HG02763 (cell line): ENCODE results near the gene MYO18B.
"Not testable (repeated sequence)": the region's sequence is repeated elsewhere in the genome, so short reads cannot be mapped to it uniquely, and the experiment has no call there.

Source experiments
- ATAC-seq: cut with Tn5 transposase; IDR thresholded peaks from one replicate; pipeline ENCODE4 v1.9.1; 2021; ENCODE audit warnings: mild to moderate bottlenecking, moderate library complexity; ENCODE audit not compliant: unreplicated experiment

MYO18B gene, protein sequence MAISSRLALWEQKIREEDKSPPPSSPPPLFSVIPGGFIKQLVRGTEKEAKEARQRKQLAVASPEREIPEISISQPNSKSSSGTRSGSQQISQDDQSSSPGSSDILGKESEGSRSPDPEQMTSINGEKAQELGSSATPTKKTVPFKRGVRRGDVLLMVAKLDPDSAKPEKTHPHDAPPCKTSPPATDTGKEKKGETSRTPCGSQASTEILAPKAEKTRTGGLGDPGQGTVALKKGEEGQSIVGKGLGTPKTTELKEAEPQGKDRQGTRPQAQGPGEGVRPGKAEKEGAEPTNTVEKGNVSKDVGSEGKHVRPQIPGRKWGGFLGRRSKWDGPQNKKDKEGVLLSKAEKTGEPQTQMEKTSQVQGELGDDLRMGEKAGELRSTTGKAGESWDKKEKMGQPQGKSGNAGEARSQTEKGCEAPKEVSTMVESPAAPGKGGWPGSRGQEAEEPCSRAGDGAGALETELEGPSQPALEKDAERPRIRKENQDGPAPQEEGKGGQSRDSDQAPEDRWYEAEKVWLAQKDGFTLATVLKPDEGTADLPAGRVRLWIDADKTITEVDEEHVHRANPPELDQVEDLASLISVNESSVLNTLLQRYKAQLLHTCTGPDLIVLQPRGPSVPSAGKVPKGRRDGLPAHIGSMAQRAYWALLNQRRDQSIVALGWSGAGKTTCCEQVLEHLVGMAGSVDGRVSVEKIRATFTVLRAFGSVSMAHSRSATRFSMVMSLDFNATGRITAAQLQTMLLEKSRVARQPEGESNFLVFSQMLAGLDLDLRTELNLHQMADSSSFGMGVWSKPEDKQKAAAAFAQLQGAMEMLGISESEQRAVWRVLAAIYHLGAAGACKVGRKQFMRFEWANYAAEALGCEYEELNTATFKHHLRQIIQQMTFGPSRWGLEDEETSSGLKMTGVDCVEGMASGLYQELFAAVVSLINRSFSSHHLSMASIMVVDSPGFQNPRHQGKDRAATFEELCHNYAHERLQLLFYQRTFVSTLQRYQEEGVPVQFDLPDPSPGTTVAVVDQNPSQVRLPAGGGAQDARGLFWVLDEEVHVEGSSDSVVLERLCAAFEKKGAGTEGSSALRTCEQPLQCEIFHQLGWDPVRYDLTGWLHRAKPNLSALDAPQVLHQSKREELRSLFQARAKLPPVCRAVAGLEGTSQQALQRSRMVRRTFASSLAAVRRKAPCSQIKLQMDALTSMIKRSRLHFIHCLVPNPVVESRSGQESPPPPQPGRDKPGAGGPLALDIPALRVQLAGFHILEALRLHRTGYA (N-terminal part only)

DNA sequence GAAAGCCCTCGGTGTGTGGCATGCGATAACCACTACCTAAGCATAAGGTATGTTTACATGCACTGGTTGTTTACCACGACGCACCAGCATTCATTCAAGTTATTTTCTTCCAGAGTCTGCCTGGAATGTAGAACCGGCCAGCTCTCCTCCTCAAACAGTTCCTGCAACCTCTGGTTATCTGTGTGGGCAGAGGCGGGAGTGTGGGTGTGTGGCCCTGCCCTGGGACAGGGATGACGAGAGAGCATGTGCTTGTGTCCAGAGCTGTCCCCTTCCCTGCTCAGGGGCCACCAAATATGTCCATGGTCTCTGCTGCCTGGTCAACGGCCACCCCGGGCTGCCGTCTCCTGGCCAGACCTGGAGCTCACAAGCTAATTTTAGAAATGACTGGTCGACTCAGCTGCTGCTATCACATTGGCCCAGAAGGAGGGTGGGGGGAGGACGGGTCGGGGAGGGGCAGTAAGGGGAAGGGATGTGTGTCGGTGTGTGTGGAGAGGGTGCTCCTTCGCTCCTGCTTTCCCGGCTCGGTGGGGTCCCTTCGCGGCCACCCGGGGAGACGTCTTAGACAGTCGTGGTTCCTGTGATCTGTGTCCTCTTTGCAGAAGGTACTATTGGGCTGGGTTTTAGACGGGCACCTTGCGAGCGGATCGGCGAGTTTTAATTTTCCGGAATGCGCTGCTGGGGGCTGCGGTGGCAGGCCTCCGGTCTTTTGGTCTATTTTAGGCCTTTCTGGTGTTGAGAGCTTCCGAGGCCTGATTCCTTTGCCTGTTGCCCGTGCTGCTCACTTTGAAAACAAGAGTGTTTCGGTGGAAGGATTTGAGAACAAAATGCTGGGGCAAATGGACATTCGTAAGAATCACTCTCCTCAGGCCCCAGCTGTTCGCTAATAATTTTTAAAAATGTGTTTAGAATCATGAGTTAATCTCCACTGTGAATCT is at the start of gene MYO18B:
MYO18B (plus strand) TSS at position 497 of the 935 bp plus-strand sequence. CDS start 18,905 bp downstream, outside the sequence.
- ATAC-seq = no peak

- ATAC-seq = no peak
Observed at GRCh38 chr22:25692397-25693267, 49.4 kb upstream of the MYO18B start.

DNA sequence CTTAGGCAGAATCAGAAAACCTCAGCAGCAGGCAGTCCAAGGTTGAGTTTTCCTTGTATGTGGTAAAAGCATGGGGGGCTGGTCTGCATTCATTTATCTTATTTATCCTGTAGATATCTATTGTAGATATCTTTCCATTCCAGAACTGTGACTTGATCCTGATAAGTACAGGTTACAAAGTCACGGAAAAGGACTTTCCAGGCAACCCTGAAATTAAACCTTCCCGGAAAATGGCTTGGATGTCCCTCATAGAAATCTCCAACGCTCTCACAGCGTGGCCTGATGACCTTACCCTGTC is 48.8 kb upstream of the MYO18B start:
- ATAC-seq = no peak

DNA sequence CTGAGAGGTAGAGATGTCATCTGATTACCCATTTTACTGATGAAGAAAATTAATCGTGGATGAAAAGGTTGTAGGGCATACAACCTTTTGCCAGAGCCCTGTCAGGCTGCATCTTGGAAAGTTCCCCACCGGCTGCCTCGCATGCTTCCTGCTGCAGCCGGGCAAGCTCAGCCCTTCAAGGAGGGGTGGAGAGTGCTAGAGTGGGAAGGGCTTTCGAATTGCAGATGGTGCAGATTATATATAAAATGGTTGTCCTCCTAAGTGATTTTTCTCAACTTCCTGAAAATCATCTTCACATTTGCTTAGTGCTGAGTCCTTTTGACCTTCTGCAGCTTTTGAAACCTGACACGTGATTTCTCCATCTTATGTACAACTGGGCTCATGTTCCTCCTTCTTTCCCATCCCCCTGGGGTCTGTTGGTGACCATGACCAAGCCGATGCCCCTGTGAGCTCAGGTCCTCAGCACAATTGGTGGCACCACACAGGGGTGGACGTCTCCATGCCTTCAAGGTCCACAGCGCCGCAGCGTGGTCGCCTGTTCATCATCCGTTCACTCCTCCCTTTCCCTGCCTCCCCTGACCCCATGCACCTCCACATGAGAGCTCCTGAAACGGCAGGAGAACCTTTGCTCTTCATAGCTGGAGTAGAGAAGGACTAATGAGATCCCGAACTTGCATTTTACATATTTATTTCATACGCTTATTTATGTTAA is 47.6 kb upstream of the MYO18B start:
- no peak for ATAC-seq

GRCh38 chr22:25695146-25695545 is 46.8 kb upstream of the MYO18B start:
- ATAC-seq = no peak

DNA sequence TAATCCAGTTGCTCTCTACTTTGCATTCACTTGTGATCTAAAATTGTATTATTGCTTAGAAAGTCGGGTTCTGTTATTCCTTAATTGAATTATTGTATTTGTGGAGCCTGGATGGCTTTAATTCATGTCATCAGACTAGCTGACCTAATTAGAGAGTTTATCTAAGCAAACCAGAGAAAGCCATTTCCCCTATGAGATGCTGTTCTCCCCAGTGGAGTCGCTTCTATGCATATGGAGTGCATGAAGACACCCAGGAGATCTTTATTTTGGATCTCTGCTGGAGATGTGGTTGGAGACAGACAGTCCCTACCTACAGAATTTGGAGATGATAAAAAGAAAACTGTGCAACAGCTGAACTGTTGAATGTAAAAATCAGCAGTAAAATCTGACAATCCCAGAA is 45.2 kb upstream of the MYO18B start:
- ATAC-seq = no peak

- ATAC-seq = no peak
Observed at GRCh38 chr22:25697181-25697664, 44.8 kb upstream of the MYO18B start.

DNA sequence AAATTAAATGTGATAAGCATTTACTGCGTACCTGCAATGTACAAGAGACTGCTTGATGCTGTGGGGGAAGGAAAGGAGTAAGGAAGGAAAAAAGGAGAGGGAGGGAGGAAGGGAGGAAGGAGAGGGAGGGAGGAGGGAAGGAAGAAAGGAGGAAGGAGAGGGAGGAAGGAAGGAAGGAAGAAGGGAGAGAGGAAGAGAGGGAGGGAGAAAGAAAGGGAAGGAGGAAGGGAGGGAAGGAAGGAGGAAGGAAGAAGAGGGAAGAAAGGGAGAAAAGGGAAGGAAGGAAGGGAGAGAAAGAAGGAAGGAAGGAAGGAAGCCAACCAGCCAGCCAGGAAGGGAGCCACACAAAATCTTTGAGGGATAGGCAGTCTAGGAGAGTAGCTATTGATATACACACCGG is 44.0 kb upstream of the MYO18B start:
- ATAC-seq = no peak

DNA sequence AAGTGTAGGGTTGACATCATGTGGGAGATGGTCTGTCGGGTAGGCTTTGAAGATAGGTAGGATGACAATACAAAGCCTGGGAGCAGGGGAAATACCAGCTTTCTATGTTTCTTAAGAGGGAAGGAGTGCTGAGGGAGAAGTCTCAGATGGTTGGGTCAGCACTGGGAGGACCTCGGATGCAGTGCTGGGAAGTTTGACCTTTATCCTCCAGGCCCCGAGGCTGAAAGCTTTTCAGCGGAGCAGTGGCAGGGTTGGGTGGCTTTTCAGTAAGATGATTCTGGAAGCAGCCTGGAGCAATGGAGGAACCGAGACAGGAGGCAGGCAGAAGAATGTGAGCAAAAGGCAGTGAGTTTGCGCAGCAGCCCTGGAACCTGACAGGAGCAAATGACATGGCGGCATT is 43.5 kb upstream of the MYO18B start:
- ATAC-seq = no peak

DNA sequence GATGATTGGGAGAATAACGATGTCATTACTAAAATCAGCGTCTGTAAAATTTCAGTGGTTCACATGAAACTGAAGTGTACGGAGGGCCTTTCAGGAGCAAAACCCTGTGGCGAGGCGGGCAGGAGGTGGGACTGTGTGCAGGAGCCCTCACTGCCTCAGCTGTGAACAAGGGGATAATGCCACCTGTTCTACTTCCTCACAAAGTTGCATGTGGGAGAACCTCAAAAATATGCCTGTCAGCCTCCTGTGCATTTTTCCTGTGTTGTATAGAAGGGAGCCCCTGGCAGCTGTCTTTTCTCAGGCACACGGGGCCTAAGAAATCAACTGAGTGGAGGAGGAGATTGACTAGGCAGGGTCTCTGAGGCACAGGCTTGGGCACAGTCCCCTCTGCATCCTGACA is 43.0 kb upstream of the MYO18B start:
- ATAC-seq = no peak

DNA sequence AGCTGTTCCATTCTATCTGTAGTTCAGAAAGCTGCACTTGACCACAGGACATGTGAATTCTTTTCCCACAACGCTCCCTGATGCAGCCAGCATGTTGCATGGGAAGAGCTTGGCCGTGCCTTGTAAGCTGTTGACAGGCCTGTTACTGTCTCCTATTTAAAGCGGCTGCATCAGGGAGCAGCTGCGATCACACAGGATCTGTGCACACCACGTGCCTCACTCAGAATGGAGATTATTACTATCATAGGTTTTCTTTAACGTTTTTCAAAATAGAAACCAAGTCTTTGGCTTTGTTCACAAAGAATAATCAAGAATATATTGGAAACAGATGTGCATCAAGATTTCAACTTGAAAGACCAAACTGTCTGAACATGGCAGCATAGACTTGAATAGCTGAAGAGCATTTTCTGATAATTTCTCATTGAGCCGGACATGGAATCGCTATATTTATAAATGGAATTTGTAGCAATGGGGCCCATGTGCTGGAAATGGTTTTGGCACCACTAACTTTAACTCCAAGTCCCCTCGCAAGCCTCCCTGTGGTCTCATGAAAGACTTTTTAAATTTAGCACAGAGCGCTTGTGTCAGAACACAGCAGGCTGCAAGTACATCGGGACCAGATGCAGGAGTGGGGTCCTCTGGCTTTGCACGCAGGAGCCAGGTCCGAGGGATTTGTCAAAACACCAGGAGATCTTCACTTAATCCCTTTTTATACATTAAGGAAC is 40.8 kb upstream of the MYO18B start:
- no peak for ATAC-seq

DNA sequence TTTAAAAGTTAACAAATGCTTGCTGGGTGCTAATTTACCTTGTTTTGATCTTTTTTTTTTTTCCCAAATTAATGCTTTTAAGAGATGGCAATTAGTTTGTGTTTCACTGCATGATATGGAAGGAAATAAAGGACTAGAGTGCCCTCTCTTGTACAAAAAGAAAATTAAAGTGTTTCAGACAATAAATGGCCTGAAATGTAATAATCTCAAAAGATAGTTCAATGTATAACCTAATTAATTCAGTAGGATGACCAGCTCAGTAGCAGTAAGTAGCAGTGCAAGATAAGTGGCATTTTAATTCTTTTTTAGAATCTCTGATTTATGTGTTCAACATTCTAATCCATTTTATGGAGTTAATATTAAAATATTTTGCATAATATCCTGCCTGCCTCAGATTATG is 39.9 kb upstream of the MYO18B start:
- ATAC-seq = no peak

GRCh38 chr22:25702571-25703167 is 39.3 kb upstream of the MYO18B start:
- no peak for ATAC-seq

DNA sequence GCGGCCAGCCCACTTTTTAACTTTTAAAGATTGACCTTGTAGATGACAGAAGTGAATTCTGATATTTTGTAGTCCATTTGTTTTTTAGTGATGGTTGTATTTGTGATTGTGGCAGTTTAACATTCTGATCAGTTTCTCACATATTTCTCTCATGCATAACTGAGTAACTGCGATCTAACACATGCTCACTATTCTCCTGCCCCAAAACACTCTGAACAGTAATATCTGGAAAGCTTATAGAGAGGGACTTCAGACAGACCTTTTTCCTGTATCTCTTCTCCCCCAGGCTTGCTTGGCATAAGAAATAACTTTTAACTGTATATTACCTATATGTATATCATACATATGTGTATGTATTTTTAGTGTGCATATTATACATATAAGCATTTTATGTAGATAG is 37.3 kb upstream of the MYO18B start:
- ATAC-seq = no peak

- no peak for ATAC-seq
Observed at GRCh38 chr22:25706197-25706596, 35.8 kb upstream of the MYO18B start.

- not testable (repeated sequence) for ATAC-seq
Observed at GRCh38 chr22:25708430-25708829, 33.6 kb upstream of the MYO18B start.

DNA sequence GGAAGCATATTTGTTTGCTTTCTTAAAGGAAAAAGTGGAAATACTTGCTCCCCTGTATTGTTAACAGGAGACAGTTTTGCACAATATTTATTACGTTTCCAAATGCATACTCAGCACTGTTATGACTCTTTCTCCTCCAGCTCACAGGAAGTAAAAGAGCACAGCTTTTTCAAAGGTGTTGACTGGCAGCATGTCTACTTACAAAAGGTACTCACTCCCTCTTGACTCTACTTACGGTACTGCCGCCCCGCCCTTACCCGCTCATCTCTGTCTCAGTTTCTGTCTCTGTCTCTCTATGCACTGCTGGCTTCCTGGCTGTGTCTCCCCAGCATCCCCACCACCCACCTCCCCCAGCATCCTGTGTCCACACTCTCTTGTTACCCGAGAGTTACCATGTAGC is 32.2 kb upstream of the MYO18B start:
- ATAC-seq = no peak
